H4 (cell line): ENCODE results near the gene AGAP1. TPM values are rescaled to one million over a fixed set of nuclear protein-coding genes. Genes with fewer than 3 reads are reported as not detected.

ENCODE experiments used
- DNase-seq: peaks from one replicate; pipeline ENCODE4 v3.0.0-alpha.2; 2015; ENCODE audit warnings: low spot score
- total RNA-seq: library from RNA; depleted of rRNA; stranded (reverse); fragments of >200 nt; shearing (Covaris generic); gene quantifications from 2 replicates; pipeline ENCODE4 v1.2.3, GENCODE V29; 2014

Gene AGAP1
- total RNA-seq, 1 experiment from 2014 or later: 7.0 TPM

- DNase-seq: no peak
Measured at GRCh38 chr2:235810846-235811245, 317.0 kb downstream of the AGAP1 start.

- DNase-seq: no peak
Measured at GRCh38 chr2:235811446-235812184, 317.8 kb downstream of the AGAP1 start.

GRCh38 chr2:235812185-235812665, 318.4 kb downstream of the AGAP1 start:
- no peak for DNase-seq

DNA sequence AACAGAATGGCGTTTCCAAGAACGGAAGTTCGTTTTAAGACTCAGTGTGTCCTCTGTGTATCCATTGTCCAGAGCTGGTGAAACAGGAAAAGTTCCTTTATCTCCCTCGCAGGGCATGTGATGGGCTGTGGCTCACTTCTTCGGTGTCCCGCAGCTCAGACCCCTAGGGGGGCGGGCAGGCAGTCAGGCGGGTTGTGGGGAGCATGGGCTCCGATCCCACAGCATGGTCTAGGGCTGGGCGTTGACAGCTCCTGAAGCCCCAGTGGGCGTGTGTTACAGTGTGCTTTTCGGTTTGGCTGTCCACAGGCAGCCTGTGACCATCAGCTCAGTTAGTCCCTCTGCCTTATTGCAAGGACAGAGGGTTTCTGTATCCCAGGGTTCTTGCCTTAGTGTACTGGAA, 319.6 kb downstream of the AGAP1 start:
- DNase-seq: no peak

DNA sequence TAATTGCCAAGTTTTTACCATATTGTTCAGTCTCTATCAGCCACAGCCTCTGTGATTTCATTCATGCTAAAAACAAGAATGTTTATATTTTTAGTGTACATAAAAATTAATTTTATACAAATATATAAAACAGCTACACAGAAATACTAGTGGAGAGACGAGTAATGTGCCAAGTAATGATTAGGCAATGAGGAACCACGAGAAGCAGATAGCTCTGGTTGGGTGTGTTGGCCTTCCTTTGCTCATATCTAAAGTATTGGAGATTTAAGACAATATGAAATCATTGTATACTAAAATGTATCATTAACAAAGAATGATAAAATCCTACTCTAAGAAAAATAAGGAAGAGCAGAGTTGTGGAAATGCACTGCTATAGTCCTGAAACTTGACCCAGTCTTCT, 326.7 kb downstream of the AGAP1 start:
- no peak for DNase-seq

GRCh38 chr2:235824331-235824730, 330.5 kb downstream of the AGAP1 start:
- DNase-seq: no peak

DNA sequence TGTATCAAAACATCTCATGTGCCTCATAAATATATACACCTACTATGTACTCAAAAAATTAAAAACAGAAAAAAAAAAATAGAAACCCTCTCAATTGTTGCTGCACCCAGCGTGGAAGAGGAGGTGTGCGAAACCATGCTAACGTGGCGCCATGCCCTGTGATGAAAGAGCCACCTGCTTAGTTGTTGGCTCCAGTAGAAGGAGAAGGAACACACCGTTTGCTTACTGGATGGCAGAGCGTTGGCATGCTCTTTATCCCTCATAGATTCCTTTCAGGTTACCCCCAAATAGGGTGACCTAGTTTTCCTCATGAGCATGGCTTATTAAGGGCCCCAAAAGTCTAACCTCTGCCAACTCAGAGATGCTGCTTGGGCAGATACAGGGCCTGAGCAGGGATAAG, 332.1 kb downstream of the AGAP1 start:
- DNase-seq: no peak

GRCh38 chr2:235826826-235827225, 333.0 kb downstream of the AGAP1 start:
- no peak for DNase-seq

- peak; percentile 27 for DNase-seq
Measured at GRCh38 chr2:235827585-235827992, 333.7 kb downstream of the AGAP1 start.

DNA sequence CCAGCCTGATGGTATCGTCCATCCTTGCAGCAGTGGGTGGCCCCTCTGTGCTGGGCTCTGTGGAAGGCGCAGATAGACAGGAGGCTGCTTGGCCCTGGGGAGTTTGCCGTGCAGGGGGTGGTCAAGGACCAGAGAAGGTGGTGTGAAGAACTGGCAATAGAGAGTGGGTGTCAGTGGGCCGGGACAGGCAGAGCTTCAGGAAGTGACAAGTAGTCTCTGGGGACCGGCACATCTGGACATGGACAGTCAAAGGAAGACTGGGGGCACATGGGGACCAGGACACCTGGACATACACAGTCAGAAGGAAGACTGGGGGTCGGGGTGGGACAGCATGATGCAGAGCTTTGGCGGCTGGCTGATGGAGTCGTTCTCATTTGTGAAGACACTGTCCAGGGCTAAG, 335.9 kb downstream of the AGAP1 start:
- DNase-seq: no peak

GRCh38 chr2:235831755-235832154, 337.9 kb downstream of the AGAP1 start:
- no peak for DNase-seq

DNA sequence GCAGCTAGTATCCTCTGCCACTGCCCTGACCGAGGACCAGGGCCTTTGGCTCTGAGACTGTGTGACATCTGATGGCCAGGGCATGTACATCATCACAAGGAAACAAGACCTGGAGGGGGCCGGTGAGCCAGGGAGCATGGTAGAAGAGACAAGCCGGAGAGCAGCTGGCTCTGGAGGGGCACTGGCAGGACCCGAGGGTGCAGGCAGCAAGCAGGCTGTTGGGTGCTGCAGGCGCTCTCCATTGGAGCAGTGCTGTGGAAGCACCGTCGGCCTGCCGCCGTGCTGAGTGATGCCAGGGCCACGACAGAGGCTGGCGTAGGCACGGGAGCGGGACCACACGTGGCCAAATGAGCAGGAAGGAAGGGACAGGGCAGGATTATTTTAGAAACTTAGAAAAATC, 339.1 kb downstream of the AGAP1 start:
- no peak for DNase-seq

DNA sequence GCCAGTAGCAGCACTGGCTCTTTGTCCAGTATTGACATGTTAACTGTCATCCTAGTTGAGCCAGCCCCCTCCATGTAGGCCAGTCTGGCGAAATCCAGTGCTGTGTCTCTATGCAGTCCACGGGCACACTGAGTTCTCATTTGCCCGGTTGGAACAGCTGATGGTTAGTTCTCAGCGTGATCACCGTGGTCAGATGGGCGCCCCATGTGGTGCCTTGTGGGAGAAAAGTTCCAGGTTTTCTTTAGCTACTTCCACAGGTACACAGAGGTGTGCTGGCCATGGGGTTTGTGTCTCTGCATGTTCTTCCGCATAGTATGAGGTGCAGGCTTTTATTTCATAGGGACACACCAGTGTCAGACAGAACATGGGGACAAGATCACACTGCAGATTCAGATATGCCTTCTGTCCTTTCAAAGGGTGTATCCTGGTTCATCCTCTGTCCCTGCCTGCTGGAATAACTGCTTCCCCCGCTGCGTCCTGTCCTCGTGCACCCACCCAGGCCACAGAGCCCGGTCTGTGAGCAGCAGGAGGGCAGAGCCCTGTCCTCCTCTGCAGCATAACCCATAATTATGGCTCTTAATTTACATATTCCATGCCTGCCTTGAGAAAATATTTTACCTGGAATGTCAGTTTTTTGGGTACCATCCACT, 340.3 kb downstream of the AGAP1 start:
- no peak for DNase-seq

GRCh38 chr2:235834781-235835180, 340.9 kb downstream of the AGAP1 start:
- no peak for DNase-seq

DNA sequence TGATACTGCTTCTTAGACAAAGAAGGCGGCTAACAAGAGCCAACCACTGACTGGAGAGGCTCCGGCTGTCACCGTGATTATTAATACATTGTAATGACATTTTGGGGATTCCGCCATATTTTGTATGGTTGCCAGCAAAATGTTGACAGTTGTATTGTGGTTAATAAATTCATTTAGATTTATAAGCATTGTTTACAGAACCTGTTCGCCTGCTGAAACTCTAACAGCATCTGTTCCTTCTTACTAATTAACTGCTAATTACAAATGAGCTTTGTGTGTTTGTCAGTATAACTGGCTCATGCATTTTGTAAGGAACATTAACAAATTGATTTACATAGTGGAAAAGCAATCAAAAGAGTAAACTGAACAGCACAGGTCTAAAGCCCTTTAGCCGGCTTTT, 342.0 kb downstream of the AGAP1 start:
- no peak for DNase-seq

GRCh38 chr2:235836491-235836911, 342.7 kb downstream of the AGAP1 start:
- no peak for DNase-seq

- DNase-seq: no peak
Measured at GRCh38 chr2:235839226-235839625, 345.4 kb downstream of the AGAP1 start.

DNA sequence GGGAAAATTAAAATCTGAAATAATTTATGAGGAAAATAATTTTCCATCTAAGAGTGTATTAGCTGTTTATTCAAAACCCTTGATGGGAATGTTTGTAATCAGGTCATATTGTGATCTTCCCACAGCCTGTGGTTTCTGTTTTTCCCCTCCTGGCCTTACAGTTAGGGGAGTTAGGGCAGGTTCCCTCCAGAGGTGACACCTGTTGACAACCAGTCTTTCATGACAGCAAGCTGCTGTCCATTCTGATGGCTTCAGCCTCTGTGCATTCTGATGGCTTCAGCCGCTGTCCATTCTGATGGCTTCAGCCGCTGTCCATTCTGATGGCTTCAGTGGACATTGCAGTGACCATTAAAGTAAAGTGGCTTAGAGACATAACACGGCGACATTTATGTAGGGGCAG, 346.1 kb downstream of the AGAP1 start:
- no peak for DNase-seq

GRCh38 chr2:235841863-235842262, 348.0 kb downstream of the AGAP1 start:
- no peak for DNase-seq

DNA sequence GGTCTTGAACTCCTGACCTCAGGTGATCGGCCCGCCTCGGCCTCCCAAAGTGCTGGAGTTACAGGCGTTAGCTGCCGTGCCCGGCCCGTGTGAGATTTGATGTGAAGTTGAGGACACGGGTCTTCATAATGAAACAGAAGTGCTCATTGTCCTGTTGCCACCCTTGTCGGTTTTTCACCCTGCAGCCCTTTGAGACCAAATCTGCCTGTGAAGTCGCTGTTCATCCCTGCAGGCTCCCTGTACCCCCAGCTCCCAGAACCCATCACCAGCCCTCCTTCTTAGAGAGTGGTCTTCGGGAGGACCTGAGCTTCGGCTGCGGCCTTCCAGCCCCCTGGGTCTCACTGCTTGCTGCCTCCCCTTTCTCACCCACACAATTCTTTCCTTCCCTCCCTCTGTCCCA, 349.1 kb downstream of the AGAP1 start:
- no peak for DNase-seq

DNA sequence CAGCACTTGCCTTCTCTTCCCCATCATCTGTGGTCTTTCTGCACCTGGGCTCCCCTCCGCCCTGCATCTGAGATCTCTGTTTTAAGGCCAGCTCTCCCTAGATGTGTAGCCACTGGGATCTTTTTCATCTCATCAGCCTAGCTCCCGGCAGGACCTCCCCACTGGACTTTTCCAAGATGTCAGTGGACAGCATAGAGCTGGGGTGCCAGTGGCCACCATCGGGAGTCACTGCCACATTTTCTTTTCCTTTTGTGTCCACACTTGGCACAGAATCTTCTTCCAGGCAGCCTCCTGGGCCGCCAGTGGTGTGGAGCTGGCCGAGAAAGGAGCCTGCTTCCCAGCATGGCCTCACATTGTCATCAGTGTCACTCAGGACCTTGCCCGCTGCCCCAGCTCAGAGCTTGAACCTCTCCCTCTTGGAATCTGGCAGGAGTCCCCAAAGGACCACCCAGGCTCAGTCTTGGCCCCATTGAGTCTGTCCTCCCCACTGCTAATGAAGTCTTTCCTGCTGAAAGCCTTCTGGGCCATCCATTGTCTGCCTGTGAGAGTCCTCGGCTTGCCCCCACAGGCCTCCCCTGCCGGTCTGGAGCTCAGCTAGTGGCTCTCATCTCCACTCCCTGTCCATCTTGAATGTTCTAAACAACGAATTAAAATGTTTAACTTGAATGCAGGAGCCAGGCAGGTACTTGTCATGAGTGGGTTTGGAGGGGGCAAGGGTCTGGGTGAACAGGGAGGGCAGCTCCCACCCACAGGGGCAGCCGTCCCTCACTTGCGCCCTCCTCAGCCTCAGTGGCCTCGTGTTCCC, 349.9 kb downstream of the AGAP1 start:
- DNase-seq: no peak

DNA sequence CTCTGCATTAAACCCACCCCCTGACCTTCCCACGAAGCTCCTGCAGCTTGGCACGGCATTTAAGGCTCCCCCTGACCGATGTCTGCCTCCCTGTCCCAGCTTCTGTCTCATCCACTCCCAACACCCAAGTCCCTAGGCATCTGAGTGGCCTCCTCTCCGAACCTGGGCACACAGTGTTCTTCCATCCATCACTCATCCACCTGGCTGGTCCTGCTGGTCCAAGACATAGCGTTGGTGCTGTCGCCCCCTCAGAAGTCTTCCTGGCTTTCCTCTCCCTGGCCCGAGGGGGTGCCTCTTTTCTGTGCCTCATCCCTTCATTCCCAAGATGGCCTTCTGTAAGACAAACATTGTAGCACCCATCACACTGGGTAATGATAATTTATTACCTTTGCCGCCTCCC, 350.7 kb downstream of the AGAP1 start:
- no peak for DNase-seq

DNA sequence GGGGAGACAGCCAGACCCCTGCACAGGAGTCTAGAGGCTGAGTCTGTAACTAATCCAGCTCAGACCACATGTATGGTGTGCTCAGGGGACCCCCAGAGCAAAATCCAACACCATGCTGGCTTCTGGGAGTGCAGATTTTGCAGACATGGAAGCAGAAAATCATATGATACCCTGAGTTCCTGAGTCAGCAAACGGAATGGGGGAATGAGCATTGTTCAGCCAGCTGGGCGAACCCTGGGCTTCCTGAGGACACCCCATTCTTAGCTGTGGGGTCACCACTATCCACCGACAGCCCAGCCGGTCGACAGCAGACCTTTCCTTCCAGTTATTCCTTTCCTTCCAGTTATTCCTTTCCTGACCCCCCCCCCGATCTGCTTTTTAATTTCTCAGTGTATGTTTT, 351.4 kb downstream of the AGAP1 start:
- no peak for DNase-seq
